ENCODE measurements around the gene DUS4L.

The DUS4L gene

GRCh38 chr7:107596881-107597581 lies 33.3 kb downstream of the DUS4L start:
- ChIA-PET CTCF (interaction anchor here (0.7 kb wide), 1 partner anchor 419 kb away, joined by 3 read pairs; no protein-coding TSS in a partner anchor), POLR2A (interaction anchor here (1.4 kb wide), 1 partner anchor 33 kb away, joined by 5 read pairs; the partner anchor contains the start of genes COG5 and DUS4L)
- DNase-seq (ENCODE audit: extremely low spot score), result peak; percentile 37
- TF ChIP-seq PKNOX1 (IDR thresholded peaks at IDR 0.05) (peak; percentile 93), FOXK2 (IDR thresholded peaks at IDR 0.05) (no peak)

GRCh38 chr7:107597582-107597916 lies 33.8 kb downstream of the DUS4L start:
- TF ChIP-seq FOXK2 (IDR thresholded peaks at IDR 0.05) (no peak), PKNOX1 (IDR thresholded peaks at IDR 0.05) (no peak), ZNF384 (IDR thresholded peaks at IDR 0.05) (no peak), SUZ12 (IDR thresholded peaks at IDR 0.05) (no peak), FOXA1 (IDR thresholded peaks at IDR 0.05) (no peak), NFRKB (IDR thresholded peaks at IDR 0.05) (no peak), L3MBTL2 (conservative IDR thresholded peaks at IDR 0.05) (no peak), FOXM1 (IDR thresholded peaks at IDR 0.05; ENCODE audit: borderline replicate concordance) (no peak)
- ChIA-PET POLR2A (no interaction called here), CTCF (no interaction called here)
- no peak for DNase-seq (ENCODE audit: extremely low spot score)

GRCh38 chr7:107597953-107598352 lies 34.2 kb downstream of the DUS4L start:
- ChIA-PET POLR2A (no interaction called here), CTCF (no interaction called here)
- TF ChIP-seq LEF1 (IDR thresholded peaks at IDR 0.05; ENCODE audit: borderline replicate concordance), result no peak
- TF ChIP-seq ELF4 (IDR thresholded peaks at IDR 0.05), result no peak
- TF ChIP-seq ZNF384 (IDR thresholded peaks at IDR 0.05), result no peak
- TF ChIP-seq BHLHE40 (IDR thresholded peaks at IDR 0.05; ENCODE audit: borderline replicate concordance), result no peak
- no peak for TF ChIP-seq SP1 (IDR thresholded peaks at IDR 0.05)
- TF ChIP-seq TARDBP (IDR thresholded peaks at IDR 0.05), result no peak
- TF ChIP-seq L3MBTL2 (conservative IDR thresholded peaks at IDR 0.05), result no peak
- TF ChIP-seq FOXM1 (IDR thresholded peaks at IDR 0.05; ENCODE audit: borderline replicate concordance), result no peak
- no peak for TF ChIP-seq ARNT (IDR thresholded peaks at IDR 0.05)
- TF ChIP-seq SUZ12 (IDR thresholded peaks at IDR 0.05), result no peak
- no peak for TF ChIP-seq CTBP1 (IDR thresholded peaks at IDR 0.05; ENCODE audit: borderline replicate concordance)
- TF ChIP-seq PKNOX1 (IDR thresholded peaks at IDR 0.05), result no peak
- TF ChIP-seq FOXA1 (IDR thresholded peaks at IDR 0.05), result no peak
- no peak for DNase-seq (ENCODE audit: extremely low spot score)

GRCh38 chr7:107599262-107599661 lies 35.5 kb downstream of the DUS4L start:
- CTCF ChIA-PET, result no interaction called here
- POLR2A ChIA-PET, result no interaction called here
- no peak for DNase-seq (ENCODE audit: extremely low spot score)
- TF ChIP-seq FOXM1 (IDR thresholded peaks at IDR 0.05; ENCODE audit: borderline replicate concordance), result no peak
- no peak for TF ChIP-seq ZNF384 (IDR thresholded peaks at IDR 0.05)
- no peak for TF ChIP-seq BHLHE40 (IDR thresholded peaks at IDR 0.05; ENCODE audit: borderline replicate concordance)
- no peak for TF ChIP-seq FOXA1 (IDR thresholded peaks at IDR 0.05)
- no peak for TF ChIP-seq FOXK2 (IDR thresholded peaks at IDR 0.05)
- TF ChIP-seq HDGF (IDR thresholded peaks at IDR 0.05; ENCODE audit: borderline replicate concordance), result no peak
- TF ChIP-seq ARNT (IDR thresholded peaks at IDR 0.05), result no peak
- TF ChIP-seq SUZ12 (IDR thresholded peaks at IDR 0.05), result no peak
- no peak for TF ChIP-seq LEF1 (IDR thresholded peaks at IDR 0.05; ENCODE audit: borderline replicate concordance)
- no peak for TF ChIP-seq ELF4 (IDR thresholded peaks at IDR 0.05)
- no peak for TF ChIP-seq TARDBP (IDR thresholded peaks at IDR 0.05)

GRCh38 chr7:107600816-107601215 lies 37.0 kb downstream of the DUS4L start:
- TF ChIP-seq FOXK2 (IDR thresholded peaks at IDR 0.05) (no peak), FOXM1 (IDR thresholded peaks at IDR 0.05; ENCODE audit: borderline replicate concordance) (no peak), PKNOX1 (IDR thresholded peaks at IDR 0.05) (no peak), ZNF384 (IDR thresholded peaks at IDR 0.05) (no peak), ARNT (IDR thresholded peaks at IDR 0.05) (no peak), SUZ12 (IDR thresholded peaks at IDR 0.05) (no peak), LEF1 (IDR thresholded peaks at IDR 0.05; ENCODE audit: borderline replicate concordance) (no peak), SP1 (IDR thresholded peaks at IDR 0.05) (no peak), BHLHE40 (IDR thresholded peaks at IDR 0.05; ENCODE audit: borderline replicate concordance) (no peak), TARDBP (IDR thresholded peaks at IDR 0.05) (no peak), FOXA1 (IDR thresholded peaks at IDR 0.05) (no peak), NFRKB (IDR thresholded peaks at IDR 0.05) (no peak), CTBP1 (IDR thresholded peaks at IDR 0.05; ENCODE audit: borderline replicate concordance) (no peak), L3MBTL2 (conservative IDR thresholded peaks at IDR 0.05) (no peak), HDGF (IDR thresholded peaks at IDR 0.05; ENCODE audit: borderline replicate concordance) (no peak), ELF4 (IDR thresholded peaks at IDR 0.05) (no peak)

GRCh38 chr7:107605218-107605815 lies 41.5 kb downstream of the DUS4L start:
- ChIA-PET CTCF (no interaction called here), POLR2A (no interaction called here)
- no peak for TF ChIP-seq L3MBTL2 (conservative IDR thresholded peaks at IDR 0.05)
- TF ChIP-seq ZNF384 (IDR thresholded peaks at IDR 0.05), result no peak
- TF ChIP-seq LEF1 (IDR thresholded peaks at IDR 0.05; ENCODE audit: borderline replicate concordance), result no peak
- no peak for TF ChIP-seq FOXM1 (IDR thresholded peaks at IDR 0.05; ENCODE audit: borderline replicate concordance)
- TF ChIP-seq FOXK2 (IDR thresholded peaks at IDR 0.05), result no peak
- TF ChIP-seq SUZ12 (IDR thresholded peaks at IDR 0.05), result no peak
- no peak for TF ChIP-seq NFRKB (IDR thresholded peaks at IDR 0.05)
- no peak for TF ChIP-seq ELF4 (IDR thresholded peaks at IDR 0.05)
- TF ChIP-seq SP1 (IDR thresholded peaks at IDR 0.05), result no peak
- TF ChIP-seq PKNOX1 (IDR thresholded peaks at IDR 0.05), result no peak
- no peak for TF ChIP-seq FOXA1 (IDR thresholded peaks at IDR 0.05)
- TF ChIP-seq TARDBP (IDR thresholded peaks at IDR 0.05), result no peak
- TF ChIP-seq BHLHE40 (IDR thresholded peaks at IDR 0.05; ENCODE audit: borderline replicate concordance), result no peak
- TF ChIP-seq CTBP1 (IDR thresholded peaks at IDR 0.05; ENCODE audit: borderline replicate concordance), result no peak
- no peak for TF ChIP-seq HDGF (IDR thresholded peaks at IDR 0.05; ENCODE audit: borderline replicate concordance)
- TF ChIP-seq ARNT (IDR thresholded peaks at IDR 0.05), result no peak
- DNase-seq (ENCODE audit: extremely low spot score), result no peak

More at GRCh38 chr7:107600816-107601215, 37.0 kb downstream of the DUS4L start:
- DNase-seq (ENCODE audit: extremely low spot score), result no peak
- CTCF ChIA-PET, result no interaction called here
- POLR2A ChIA-PET, result no interaction called here
